RWPE2 (cell line): Measurements from ENCODE around the gene BTBD9.

Experiments used
- ATAC-seq: fragments of 200-7000 bp; cut with Tn5 transposase; 3 replicates; pipeline ENCODE4 v1.9.1; 2021; ENCODE audit warnings: low read depth
- DNase-seq: peaks from one replicate; pipeline ENCODE4 v3.0.0-alpha.2; 2020; ENCODE audit warnings: low spot score
- H3K27ac ChIP-seq: fragments of 450-650 bp; 2 replicates; pipeline ENCODE4 v1.5.1; 2017; ENCODE audit warnings: mild to moderate bottlenecking; ENCODE audit not compliant: poor library complexity, severe bottlenecking
- H3K27me3 ChIP-seq: fragments of 250-450 bp; sonication (Bioruptor Pico); 2 replicates; pipeline ENCODE4 v1.5.1; 2021; ENCODE audit warnings: mild to moderate bottlenecking, moderate library complexity; ENCODE audit not compliant: insufficient read depth, poor library complexity, severe bottlenecking
- H3K36me3 ChIP-seq: fragments of 250-450 bp; sonication (Bioruptor Pico); 2 replicates; pipeline ENCODE4 v1.5.1; 2020; ENCODE audit warnings: low read depth, mild to moderate bottlenecking, moderate library complexity
- H3K4me1 ChIP-seq: fragments of 250-450 bp; sonication (Bioruptor Pico); 2 replicates; pipeline ENCODE4 v1.5.1; 2021; ENCODE audit warnings: mild to moderate bottlenecking, moderate library complexity; ENCODE audit not compliant: insufficient read depth, poor library complexity, severe bottlenecking
- H3K4me3 ChIP-seq: fragments of 250-450 bp; sonication (Bioruptor Pico); 2 replicates; pipeline ENCODE4 v1.5.1; 2021; ENCODE audit warnings: mild to moderate bottlenecking, moderate library complexity; ENCODE audit not compliant: severe bottlenecking
- H3K9me3 ChIP-seq: fragments of 250-450 bp; sonication (Bioruptor Pico); 2 replicates; pipeline ENCODE4 v1.5.1; 2021; ENCODE audit warnings: mild to moderate bottlenecking, moderate library complexity; ENCODE audit not compliant: severe bottlenecking
- CTCF ChIP-seq: fragments of 450-650 bp; IDR thresholded peaks from one replicate; pipeline ENCODE4 v1.5.1; 2017; ENCODE audit warnings: mild to moderate bottlenecking, moderate library complexity; ENCODE audit not compliant: poor library complexity, severe bottlenecking

The BTBD9 gene

DNA sequence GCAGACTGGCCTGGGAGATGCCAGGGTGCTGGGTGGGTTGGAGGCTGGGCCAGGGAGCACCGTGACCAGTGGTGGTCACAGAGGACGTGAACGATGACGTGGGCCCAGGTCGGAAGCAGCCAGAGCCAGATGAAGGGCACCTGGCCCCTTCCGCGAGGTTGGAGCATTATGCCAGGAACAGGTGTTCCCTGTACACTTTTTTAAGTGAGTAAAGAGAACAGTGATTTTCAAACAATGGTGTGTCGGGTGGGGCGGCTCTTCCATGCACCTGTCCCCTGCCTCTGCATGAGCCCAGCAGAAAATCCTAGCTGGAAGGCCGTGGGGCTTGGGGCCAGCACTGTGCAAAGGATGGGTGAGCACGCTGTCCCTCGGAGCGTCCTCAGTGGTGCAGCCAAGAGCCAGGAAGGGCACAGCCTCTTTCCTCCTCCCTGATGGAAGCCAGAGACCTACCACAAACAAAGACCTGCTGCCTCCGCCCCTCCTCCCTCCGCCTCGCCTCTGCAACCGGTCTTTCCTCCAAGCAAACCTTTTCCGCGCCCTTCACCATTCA, 469.7 kb downstream of the BTBD9 start:
- H3K9me3 ChIP-seq, result no peaks in the 10 kb centered on the region
- ATAC-seq (no peak), DNase-seq (no peak)
- H3K4me1 ChIP-seq, result no peaks in the 10 kb centered on the region
- H3K4me3 ChIP-seq, result no peak overlapping the region
- no peak overlapping the region for H3K27ac ChIP-seq
- no peak for TF ChIP-seq CTCF
- H3K27me3 ChIP-seq, result no peaks in the 10 kb centered on the region
- H3K36me3 ChIP-seq, result no peaks in the 10 kb centered on the region

- ATAC-seq (no peak), DNase-seq (no peak)
- Histone ChIP-seq H3K4me1 (no peaks in the 10 kb centered on the region), H3K9me3 (no peaks in the 10 kb centered on the region), H3K27ac (no peak overlapping the region), H3K27me3 (no peaks in the 10 kb centered on the region), H3K4me3 (no peak overlapping the region), H3K36me3 (no peaks in the 10 kb centered on the region)
- no peak for TF ChIP-seq CTCF
Observed at GRCh38 chr6:38169221-38169976, 470.3 kb downstream of the BTBD9 start.

- ATAC-seq, result no peak
- H3K27ac ChIP-seq, result no peak overlapping the region
- no peak for DNase-seq
Observed at GRCh38 chr6:38168699-38169098, 471.0 kb downstream of the BTBD9 start.

DNA sequence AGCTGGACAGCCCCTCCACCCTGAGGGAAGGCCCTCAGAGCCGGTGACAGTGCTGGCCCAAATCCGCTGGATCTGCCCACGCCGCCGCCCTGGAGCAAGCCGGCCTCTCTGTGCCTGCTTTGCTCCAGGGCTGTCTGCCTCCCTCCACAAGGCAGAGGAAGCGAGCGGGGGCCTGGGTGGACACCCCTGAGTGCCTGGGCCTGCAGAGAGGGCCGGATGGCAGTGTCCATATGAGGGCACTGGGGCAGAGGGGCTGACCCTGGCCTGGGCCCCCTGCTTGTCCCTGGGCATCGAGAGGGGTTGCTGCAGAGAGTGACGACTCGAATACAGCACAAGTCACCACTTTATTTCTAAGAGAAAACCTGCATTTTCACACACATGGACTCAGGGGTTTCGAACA, 471.6 kb downstream of the BTBD9 start:
- Histone ChIP-seq H3K4me3 (no peak overlapping the region), H3K4me1 (no peaks in the 10 kb centered on the region), H3K27ac (no peak overlapping the region), H3K9me3 (no peaks in the 10 kb centered on the region), H3K27me3 (no peaks in the 10 kb centered on the region), H3K36me3 (no peaks in the 10 kb centered on the region)
- no peak for DNase-seq
- TF ChIP-seq CTCF, result no peak
- ATAC-seq, result no peak

More at GRCh38 chr6:38168699-38169098, 471.0 kb downstream of the BTBD9 start:
- Histone ChIP-seq H3K9me3 (no peaks in the 10 kb centered on the region), H3K4me1 (no peaks in the 10 kb centered on the region), H3K27me3 (no peaks in the 10 kb centered on the region), H3K4me3 (no peak overlapping the region), H3K36me3 (no peaks in the 10 kb centered on the region)
- TF ChIP-seq CTCF, result no peak

- DNase-seq, result no peak
Observed at GRCh38 chr6:38167598-38167997, 472.1 kb downstream of the BTBD9 start.

More at GRCh38 chr6:38167598-38167997, 472.1 kb downstream of the BTBD9 start:
- no peak for ATAC-seq
- H3K9me3 ChIP-seq, result no peaks in the 10 kb centered on the region
- H3K4me3 ChIP-seq, result no peak overlapping the region
- H3K36me3 ChIP-seq, result no peaks in the 10 kb centered on the region
- H3K4me1 ChIP-seq, result no peaks in the 10 kb centered on the region
- TF ChIP-seq CTCF, result no peak
- no peak overlapping the region for H3K27ac ChIP-seq
- H3K27me3 ChIP-seq, result no peaks in the 10 kb centered on the region
